ENCODE results near the gene GALNT2.

Gene GALNT2

GRCh38 chr1:230165536-230165935 lies 98.5 kb downstream of the GALNT2 start:
- ATAC-seq (ENCODE audit: insufficient read depth, low read depth), result no peak
- Histone ChIP-seq H3K4me1 (ENCODE audit: insufficient read depth, low read length) (peaks cover 72% of the 10 kb centered on the region), H3K27me3 (ENCODE audit: insufficient read depth, low read length, poor library complexity) (no peaks in the 10 kb centered on the region), H3K27ac (ENCODE audit: low read length) (peak overlapping the region; percentile 62), H3K9me3 (ENCODE audit: insufficient read depth, low read length, severe bottlenecking) (no peaks in the 10 kb centered on the region), H4K20me1 (ENCODE audit: insufficient read depth, low read length) (peaks cover 86% of the 10 kb centered on the region), H3K4me3 (ENCODE audit: low read depth in 1 of 2, low read length in 2 of 2) (no peak overlapping the region), H3K4me2 (ENCODE audit: insufficient read depth, low read length) (no peak overlapping the region), H3K9ac (ENCODE audit: low read depth, low read length) (no peak overlapping the region), H3K36me3 (ENCODE audit: insufficient read depth, low read length) (peaks cover 48% of the 10 kb centered on the region), H3K79me2 (ENCODE audit: insufficient read depth, low read length) (peaks cover 99% of the 10 kb centered on the region), H2AFZ (ENCODE audit: low read depth, low read length) (no peak overlapping the region)
- DNase-seq, result no peak
- TF ChIP-seq CTCF (IDR thresholded peaks at IDR 0.05; ENCODE audit: borderline replicate concordance, extremely low read depth, low read length, poor library complexity, severe bottlenecking) (no peak), EZH2 (IDR thresholded peaks at IDR 0.05; ENCODE audit: borderline replicate concordance, low read depth, low read length, severe bottlenecking) (no peak)

DNA sequence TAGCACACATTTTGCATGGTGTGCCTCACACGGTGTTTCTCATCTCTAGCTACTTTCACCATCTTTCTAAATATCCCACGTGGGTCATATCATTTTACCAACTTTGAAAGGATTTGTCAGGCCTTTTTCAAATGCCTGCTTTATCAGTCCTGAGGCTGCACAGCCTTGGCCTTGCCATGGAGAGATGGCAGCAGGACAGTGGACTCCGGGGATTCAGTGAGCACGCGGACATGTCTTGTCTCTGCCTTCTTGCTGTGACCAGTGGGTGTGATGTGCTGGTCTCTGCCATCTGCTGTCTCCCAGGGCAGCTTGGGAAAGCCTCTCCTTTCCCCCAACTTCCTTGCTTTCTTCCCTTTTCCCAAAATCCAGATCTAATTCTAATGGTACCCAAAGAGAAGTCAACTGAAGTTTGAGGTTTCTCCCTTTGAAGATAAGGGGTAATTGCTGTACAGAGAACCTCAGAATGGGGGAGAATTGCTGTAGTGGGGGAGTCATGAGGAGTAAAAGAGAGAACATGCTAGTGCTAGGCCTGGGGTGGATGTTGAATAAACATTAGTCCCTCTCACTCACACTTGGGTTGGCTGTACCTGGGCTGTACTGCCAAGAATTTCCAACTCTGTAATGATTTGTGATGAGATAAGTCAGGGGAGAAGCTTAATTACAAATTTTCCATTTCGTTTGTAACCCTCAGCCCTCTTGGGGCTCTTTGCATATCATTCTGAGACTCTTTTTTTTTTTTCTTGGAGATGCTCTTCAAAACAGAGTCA lies 99.5 kb downstream of the GALNT2 start:
- H3K4me3 ChIP-seq (ENCODE audit: low read depth in 1 of 2, low read length in 2 of 2), result no peak overlapping the region
- TF ChIP-seq CTCF (IDR thresholded peaks at IDR 0.05; ENCODE audit: borderline replicate concordance, extremely low read depth, low read length, poor library complexity, severe bottlenecking), result no peak
- no peak for TF ChIP-seq EZH2 (IDR thresholded peaks at IDR 0.05; ENCODE audit: borderline replicate concordance, low read depth, low read length, severe bottlenecking)
- H3K9ac ChIP-seq (ENCODE audit: low read depth, low read length), result no peak overlapping the region
- ATAC-seq (ENCODE audit: insufficient read depth, low read depth) (no peak), DNase-seq (no peak)
- peaks cover 99% of the 10 kb centered on the region for H3K79me2 ChIP-seq (ENCODE audit: insufficient read depth, low read length)
- no peak overlapping the region for H2AFZ ChIP-seq (ENCODE audit: low read depth, low read length)
- no peaks in the 10 kb centered on the region for H3K9me3 ChIP-seq (ENCODE audit: insufficient read depth, low read length, severe bottlenecking)
- H3K27me3 ChIP-seq (ENCODE audit: insufficient read depth, low read length, poor library complexity), result no peaks in the 10 kb centered on the region
- H3K27ac ChIP-seq (ENCODE audit: low read length), result peak overlapping the region; percentile 43
- H3K36me3 ChIP-seq (ENCODE audit: insufficient read depth, low read length), result peaks cover 41% of the 10 kb centered on the region
- no peak overlapping the region for H3K4me2 ChIP-seq (ENCODE audit: insufficient read depth, low read length)
- peaks cover 72% of the 10 kb centered on the region for H3K4me1 ChIP-seq (ENCODE audit: insufficient read depth, low read length)
- H4K20me1 ChIP-seq (ENCODE audit: insufficient read depth, low read length), result peaks cover 86% of the 10 kb centered on the region

GRCh38 chr1:230167419-230167852 lies 100.4 kb downstream of the GALNT2 start:
- Histone ChIP-seq H3K9ac (ENCODE audit: low read depth, low read length) (no peak overlapping the region), H3K4me1 (ENCODE audit: insufficient read depth, low read length) (peaks cover 71% of the 10 kb centered on the region), H3K4me3 (ENCODE audit: low read depth in 1 of 2, low read length in 2 of 2) (no peak overlapping the region), H3K9me3 (ENCODE audit: insufficient read depth, low read length, severe bottlenecking) (no peaks in the 10 kb centered on the region), H3K79me2 (ENCODE audit: insufficient read depth, low read length) (peaks cover 99% of the 10 kb centered on the region), H3K27me3 (ENCODE audit: insufficient read depth, low read length, poor library complexity) (no peaks in the 10 kb centered on the region), H2AFZ (ENCODE audit: low read depth, low read length) (no peak overlapping the region), H3K4me2 (ENCODE audit: insufficient read depth, low read length) (no peak overlapping the region), H3K27ac (ENCODE audit: low read length) (peak overlapping the region; percentile 43), H4K20me1 (ENCODE audit: insufficient read depth, low read length) (peaks cover 86% of the 10 kb centered on the region), H3K36me3 (ENCODE audit: insufficient read depth, low read length) (peaks cover 41% of the 10 kb centered on the region)
- peak; percentile 67 for DNase-seq
- ATAC-seq (ENCODE audit: insufficient read depth, low read depth), result peak; percentile 78
- no peak for TF ChIP-seq EZH2 (IDR thresholded peaks at IDR 0.05; ENCODE audit: borderline replicate concordance, low read depth, low read length, severe bottlenecking)
- TF ChIP-seq CTCF (IDR thresholded peaks at IDR 0.05; ENCODE audit: borderline replicate concordance, extremely low read depth, low read length, poor library complexity, severe bottlenecking), result peak; percentile 95

Measured in DND-41 (cell line).